PC-3 (cell line): ENCODE data around the gene CTNNA2. TPM values are rescaled to one million over a fixed set of nuclear protein-coding genes. Genes with fewer than 3 reads are reported as not detected.

Source experiments
- ATAC-seq: fragments of 200-7000 bp; cut with Tn5 transposase; 2 replicates; pipeline ENCODE4 v1.9.1; 2020; ENCODE audit warnings: mild to moderate bottlenecking, moderate library complexity
- BruUV-seq: library from RNA; stranded (reverse); fragments of 400-500 nt; replicated peaks from 2 replicates; lab custom pipeline; 2021; lab: Mats Ljungman, UMichigan
- CTCF ChIA-PET: fragments of 300-600 bp; sonication (Branson Sonifier 250); formaldehyde crosslinking; loops from one replicate; lab custom pipeline; 2022; ENCODE audit warnings: antibody characterized with exemption; lab: Charles Lee
- POLR2A ChIA-PET: fragments of 300-600 bp; sonication (Branson Sonifier 250); formaldehyde crosslinking; loops from one replicate; lab custom pipeline; 2022; ENCODE audit warnings: antibody characterized with exemption; ENCODE audit not compliant: unreplicated experiment; lab: Charles Lee
- DNase-seq: peaks from one replicate; pipeline ENCODE4 v3.0.0-alpha.2; 2015
- H2AFZ ChIP-seq: fragments of 300-600 bp; sonication (generic); 2 replicates; pipeline ENCODE4 v1.6.0; 2016; ENCODE audit warnings: antibody characterized with exemption, low read length
- H3F3A ChIP-seq: fragments of 300-600 bp; sonication (generic); one replicate; pipeline ENCODE4 v1.6.0; 2017; ENCODE audit warnings: antibody characterized with exemption, low read length, control low read depth, mild to moderate bottlenecking; ENCODE audit not compliant: unreplicated experiment
- H3K27ac ChIP-seq: fragments of 300-600 bp; sonication (generic); 2 replicates; pipeline ENCODE4 v1.5.1; 2016; ENCODE audit warnings: mild to moderate bottlenecking, low read length
- H3K27me3 ChIP-seq: fragments of 300-600 bp; sonication (generic); 2 replicates; pipeline ENCODE4 v1.6.1; 2016; ENCODE audit warnings: low read length, mixed read lengths
- H3K36me3 ChIP-seq: fragments of 300-600 bp; sonication (generic); 2 replicates; pipeline ENCODE4 v1.6.1; 2016; ENCODE audit warnings: low read depth, mixed run types, low read length, mixed read lengths
- H3K4me1 ChIP-seq: fragments of 300-600 bp; sonication (generic); 2 replicates; pipeline ENCODE4 v1.5.1; 2016; ENCODE audit warnings: low read length; ENCODE audit not compliant: insufficient read depth
- H3K4me2 ChIP-seq: fragments of 300-600 bp; sonication (generic); 2 replicates; pipeline ENCODE4 v1.6.0; 2016; ENCODE audit warnings: low read length
- H3K4me3 ChIP-seq: fragments of 300-600 bp; sonication (generic); 2 replicates; pipeline ENCODE4 v1.5.1; 2016; ENCODE audit warnings: mild to moderate bottlenecking, low read length, mixed read lengths
- H3K79me2 ChIP-seq: fragments of 300-600 bp; sonication (generic); 2 replicates; pipeline ENCODE4 v1.6.1; 2017; ENCODE audit warnings: low read length, mixed read lengths
- H3K9ac ChIP-seq: fragments of 300-600 bp; sonication (generic); 2 replicates; pipeline ENCODE4 v1.6.0; 2016; ENCODE audit warnings: mild to moderate bottlenecking, low read length
- H3K9me2 ChIP-seq: fragments of 300-600 bp; sonication (generic); replicated peaks from 2 replicates; pipeline ENCODE4 v1.6.1; 2016; ENCODE audit warnings: mixed run types, low read length, mixed read lengths
- H3K9me3 ChIP-seq: fragments of 300-600 bp; sonication (generic); 2 replicates; pipeline ENCODE4 v1.6.1; 2016; ENCODE audit warnings: low read length, mixed read lengths
- H4K20me1 ChIP-seq: fragments of 300-600 bp; sonication (generic); 2 replicates; pipeline ENCODE4 v1.6.1; 2016; ENCODE audit warnings: low read length, mixed read lengths
- CTCF ChIP-seq: fragments of 300-600 bp; sonication (generic); conservative IDR thresholded peaks from 2 replicates; pipeline ENCODE4 v1.5.1; 2017; ENCODE audit warnings: antibody characterized with exemption, low read depth, mild to moderate bottlenecking, low read length
- EZH2 ChIP-seq: fragments of 300-600 bp; sonication (generic); IDR thresholded peaks from one replicate; pipeline ENCODE4 v1.6.1; 2017; ENCODE audit warnings: antibody characterized with exemption, mild to moderate bottlenecking, low read length; ENCODE audit not compliant: unreplicated experiment
- EZH2phosphoT487 ChIP-seq: fragments of 300-600 bp; sonication (generic); IDR thresholded peaks from 2 replicates; pipeline ENCODE4 v1.6.1; 2018; ENCODE audit warnings: mild to moderate bottlenecking, antibody characterized with exemption, low read length, borderline replicate concordance
- intact Hi-C: fragments of 100-400 bp; cut with micrococcal nuclease; formaldehyde crosslinking; loops from 2 replicates; pipeline ENCODE4 v1.9.0; 2023
- total RNA-seq: library from RNA; depleted of rRNA; stranded (reverse); fragments of >200 nt; gene quantifications from 2 replicates; pipeline ENCODE4 v1.2.3, GENCODE V29; 2014

Gene CTNNA2
- total RNA-seq, 1 experiment from 2014 or later: not detected

DNA sequence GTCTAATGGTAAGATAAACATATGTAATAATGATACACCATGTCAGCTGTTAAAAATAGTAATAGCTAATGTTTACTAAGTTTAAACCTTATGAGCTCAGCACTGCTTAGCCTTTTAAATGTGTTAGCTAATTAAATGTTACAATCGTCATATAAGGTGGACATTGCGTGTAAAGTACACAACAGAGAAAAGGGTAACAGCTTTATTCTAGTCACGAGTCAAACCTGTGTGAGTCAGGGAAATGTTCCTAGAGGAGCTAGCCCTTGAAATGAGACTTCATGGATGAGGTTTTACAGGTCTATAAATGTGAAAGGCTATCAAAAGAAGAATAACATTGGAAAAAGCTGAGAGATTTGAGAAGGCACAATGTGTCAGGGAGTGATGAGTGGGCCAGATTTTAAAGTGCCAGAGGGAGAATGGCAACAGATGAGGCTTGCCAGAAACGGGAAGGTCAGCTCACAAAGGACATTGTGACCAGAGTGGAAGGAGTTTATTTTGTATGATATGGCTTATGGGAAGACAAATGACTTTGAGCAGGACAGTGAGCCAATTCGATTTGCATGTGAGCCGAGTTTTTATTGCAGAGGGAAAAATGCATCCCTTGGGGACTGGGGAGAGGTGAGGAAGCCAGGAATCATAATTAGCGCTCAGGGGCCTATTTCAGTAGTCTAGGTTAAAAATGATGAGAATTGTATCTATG is 276.3 kb downstream of the CTNNA2 start:
- H3K79me2 ChIP-seq: no peaks in the 10 kb centered on the region
- ChIA-PET POLR2A (no interaction called here), CTCF (no interaction called here)
- DNase-seq (no peak), ATAC-seq (no peak)
- H3K9me2 ChIP-seq: no peaks in the 10 kb centered on the region
- H4K20me1 ChIP-seq: no peaks in the 10 kb centered on the region
- H3K27ac ChIP-seq: no peak overlapping the region
- no peak overlapping the region for H3K4me3 ChIP-seq
- no TSS peak for BruUV-seq
- no peak overlapping the region for H2AFZ ChIP-seq
- no peaks in the 10 kb centered on the region for H3F3A ChIP-seq
- no peak overlapping the region for H3K4me2 ChIP-seq
- no peaks in the 10 kb centered on the region for H3K4me1 ChIP-seq
- no peak overlapping the region for H3K9ac ChIP-seq
- intact Hi-C loops: no loop called here
- H3K36me3 ChIP-seq: no peaks in the 10 kb centered on the region
- no peaks in the 10 kb centered on the region for H3K9me3 ChIP-seq
- no peaks in the 10 kb centered on the region for H3K27me3 ChIP-seq
- TF ChIP-seq EZH2 (no peak), CTCF (no peak), EZH2phosphoT487 (no peak)

DNA sequence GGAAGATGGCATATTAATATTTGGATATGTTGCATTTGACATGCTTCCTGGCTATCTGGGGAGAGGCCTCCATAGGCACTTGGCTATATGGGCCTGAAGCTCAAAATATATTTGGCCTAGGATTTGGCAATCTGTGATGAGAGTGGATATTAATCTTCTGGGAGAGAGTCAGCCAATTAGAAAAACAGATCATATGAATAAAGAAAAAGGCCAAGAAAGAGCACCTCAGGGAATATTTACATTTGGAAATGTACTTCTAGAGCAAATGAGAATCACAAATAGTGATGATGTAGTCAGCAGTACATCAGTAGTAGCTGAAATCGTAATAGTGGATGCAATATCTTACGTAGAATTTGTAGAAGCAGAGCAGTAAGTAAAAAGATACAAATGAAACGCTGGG is 277.0 kb downstream of the CTNNA2 start:
- Histone ChIP-seq H2AFZ (no peak overlapping the region), H3K4me2 (no peak overlapping the region), H3K27ac (no peak overlapping the region), H3K9ac (no peak overlapping the region), H3F3A (no peaks in the 10 kb centered on the region), H3K9me3 (peaks cover 5% of the 10 kb centered on the region; the same call in 1 of the 2 replicates), H3K27me3 (no peaks in the 10 kb centered on the region), H3K4me3 (no peak overlapping the region), H3K9me2 (no peaks in the 10 kb centered on the region), H4K20me1 (no peaks in the 10 kb centered on the region), H3K4me1 (no peaks in the 10 kb centered on the region), H3K36me3 (no peaks in the 10 kb centered on the region), H3K79me2 (no peaks in the 10 kb centered on the region)
- TF ChIP-seq EZH2 (no peak), CTCF (no peak), EZH2phosphoT487 (no peak)
- ChIA-PET CTCF (no interaction called here), POLR2A (no interaction called here)
- ATAC-seq (no peak), DNase-seq (no peak)
- BruUV-seq: no TSS peak
- intact Hi-C loops: no loop called here

DNA sequence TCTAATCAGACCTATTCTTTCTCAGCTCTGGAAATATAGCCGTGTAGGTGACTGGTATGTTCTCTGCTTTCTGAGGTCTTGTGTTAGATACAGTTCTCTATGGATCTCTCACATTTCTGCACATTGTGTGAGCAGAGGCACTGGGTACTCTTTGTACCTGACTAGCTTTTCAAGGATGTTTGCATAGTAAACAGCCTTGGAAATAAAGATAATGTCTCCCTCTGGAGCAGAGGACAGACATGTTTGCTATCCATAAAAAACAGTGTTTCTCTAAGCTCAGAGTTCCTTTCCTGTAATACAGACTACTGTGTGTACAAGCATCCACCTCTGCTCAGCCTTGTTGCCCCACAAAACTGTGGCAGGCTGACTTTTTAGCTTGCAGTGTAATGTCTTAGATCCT is 279.2 kb downstream of the CTNNA2 start:
- ATAC-seq: no peak
- Histone ChIP-seq H4K20me1 (no peaks in the 10 kb centered on the region), H3F3A (no peaks in the 10 kb centered on the region), H3K4me1 (no peaks in the 10 kb centered on the region), H3K4me2 (no peak overlapping the region), H3K27me3 (no peaks in the 10 kb centered on the region), H2AFZ (no peak overlapping the region), H3K9ac (no peak overlapping the region), H3K27ac (no peak overlapping the region), H3K4me3 (no peak overlapping the region), H3K9me3 (peaks cover 12% of the 10 kb centered on the region; the same call in 1 of the 2 replicates), H3K36me3 (no peaks in the 10 kb centered on the region), H3K79me2 (no peaks in the 10 kb centered on the region), H3K9me2 (no peaks in the 10 kb centered on the region)
- intact Hi-C loops: no loop called here
- BruUV-seq: no TSS peak
- CTCF ChIA-PET: no interaction called here
- POLR2A ChIA-PET: no interaction called here
- no peak for TF ChIP-seq EZH2phosphoT487
- no peak for TF ChIP-seq CTCF
- no peak for TF ChIP-seq EZH2
- DNase-seq: no peak
